Osteocyte (in vitro differentiated cells): Measurements from ENCODE around the gene F8. TPM values are rescaled to one million over a fixed set of nuclear protein-coding genes. Genes with fewer than 3 reads are reported as not detected.
"Not testable (repeated sequence)": the region's sequence is repeated elsewhere in the genome, so short reads cannot be mapped to it uniquely, and the experiment has no call there.

ENCODE experiments used
- DNase-seq: peaks from one replicate; pipeline ENCODE4 v3.0.0; 2021; ENCODE audit warnings: mixed read lengths; ENCODE audit not compliant: unreplicated experiment; ENCODE audit errors: extremely low spot score
- H3K27ac Mint-ChIP-seq: one replicate; pipeline ENCODE4 v1.8.0; 2021; ENCODE audit warnings: mild to moderate bottlenecking, mixed read lengths; ENCODE audit not compliant: unreplicated experiment
- H3K27me3 Mint-ChIP-seq: one replicate; pipeline ENCODE4 v1.8.0; 2021; ENCODE audit warnings: mixed read lengths; ENCODE audit not compliant: unreplicated experiment
- H3K36me3 Mint-ChIP-seq: one replicate; pipeline ENCODE4 v1.8.0; 2021; ENCODE audit warnings: mixed read lengths; ENCODE audit not compliant: unreplicated experiment
- H3K4me1 Mint-ChIP-seq: one replicate; pipeline ENCODE4 v1.8.0; 2021; ENCODE audit warnings: mixed read lengths; ENCODE audit not compliant: unreplicated experiment
- H3K4me3 Mint-ChIP-seq: one replicate; pipeline ENCODE4 v1.8.0; 2021; ENCODE audit warnings: mild to moderate bottlenecking, moderate library complexity, mixed read lengths; ENCODE audit not compliant: unreplicated experiment
- H3K9me3 Mint-ChIP-seq: one replicate; pipeline ENCODE4 v1.8.0; 2021; ENCODE audit warnings: mixed read lengths; ENCODE audit not compliant: unreplicated experiment
- CTCF ChIP-seq: fragments of 200-600 bp; sonication (generic); IDR thresholded peaks from 2 replicates; pipeline ENCODE4 v1.5.0; 2021; ENCODE audit warnings: antibody characterized with exemption, mild to moderate bottlenecking, moderate library complexity
- total RNA-seq: library from RNA; stranded (reverse); gene quantifications from 2 replicates; pipeline ENCODE4 v1.2.1, GENCODE V29; 2021

F8 gene
- total RNA-seq, 1 donor from 2014 or later, result 2.2 TPM

GRCh38 chrX:154961947-154962346 lies 60.6 kb downstream of the F8 start:
- DNase-seq, result no peak
- no peaks in the 10 kb centered on the region for H3K4me1 Mint-ChIP-seq
- peaks cover 3% of the 10 kb centered on the region for H3K27me3 Mint-ChIP-seq
- TF ChIP-seq CTCF, result no peak
- H3K4me3 Mint-ChIP-seq, result no peak overlapping the region
- no peak overlapping the region for H3K27ac Mint-ChIP-seq
- H3K9me3 Mint-ChIP-seq, result peaks cover 23% of the 10 kb centered on the region
- no peaks in the 10 kb centered on the region for H3K36me3 Mint-ChIP-seq

DNA sequence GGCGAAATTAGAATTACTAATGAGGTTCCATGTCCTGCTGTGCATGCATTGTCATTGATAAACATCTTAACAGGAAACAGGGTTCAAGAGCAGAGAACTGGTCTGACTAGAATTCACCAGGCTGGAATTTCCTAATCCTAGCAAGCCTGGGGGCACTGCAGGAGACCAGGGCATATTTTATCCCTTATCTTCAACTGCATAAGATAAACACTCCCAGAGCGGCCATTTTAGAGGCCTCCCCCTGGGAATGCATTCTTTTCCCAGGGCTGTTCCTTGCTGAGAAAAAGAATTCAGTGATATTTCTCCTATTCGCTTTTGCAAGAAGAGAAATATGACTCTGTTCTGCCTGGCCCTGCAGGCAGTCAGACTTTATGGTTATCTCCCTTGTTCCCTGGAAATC lies 66.7 kb downstream of the F8 start:
- not testable (repeated sequence) for H3K27me3 Mint-ChIP-seq, DNase-seq, H3K4me3 Mint-ChIP-seq, H3K4me1 Mint-ChIP-seq, H3K27ac Mint-ChIP-seq, H3K36me3 Mint-ChIP-seq
- peaks cover 31% of the 10 kb centered on the region for H3K9me3 Mint-ChIP-seq

GRCh38 chrX:154939265-154939664 lies 83.3 kb downstream of the F8 start:
- H3K4me3 Mint-ChIP-seq, H3K27ac Mint-ChIP-seq, H3K27me3 Mint-ChIP-seq, DNase-seq, H3K4me1 Mint-ChIP-seq, H3K9me3 Mint-ChIP-seq, H3K36me3 Mint-ChIP-seq: not testable (repeated sequence)

DNA sequence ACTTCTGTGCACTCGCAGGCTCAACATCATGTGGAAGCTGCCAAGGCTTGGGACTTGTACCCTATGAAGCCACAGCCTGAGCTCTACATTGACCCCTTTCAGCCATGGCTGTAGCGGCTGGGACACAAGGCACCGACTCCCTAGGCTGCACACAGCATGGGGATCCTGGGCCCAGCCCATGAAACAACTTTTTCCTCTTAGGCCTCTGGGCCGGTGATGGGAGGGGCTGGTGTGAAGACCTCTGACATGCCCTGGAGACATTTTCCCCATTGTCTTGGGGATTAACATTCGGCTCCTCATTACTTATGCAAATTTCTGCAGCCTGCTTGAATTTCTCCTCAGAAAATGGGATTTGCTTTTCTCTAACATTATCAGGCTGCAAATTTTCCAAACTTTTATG lies 97.8 kb downstream of the F8 start:
- H3K4me3 Mint-ChIP-seq, H3K4me1 Mint-ChIP-seq, H3K27ac Mint-ChIP-seq, DNase-seq, H3K27me3 Mint-ChIP-seq, H3K36me3 Mint-ChIP-seq: not testable (repeated sequence)
- peaks cover 12% of the 10 kb centered on the region for H3K9me3 Mint-ChIP-seq

- Mint-ChIP-seq H3K27ac (no peak overlapping the region), H3K36me3 (no peaks in the 10 kb centered on the region), H3K9me3 (peaks cover 12% of the 10 kb centered on the region), H3K27me3 (peaks cover 6% of the 10 kb centered on the region), H3K4me3 (peak overlapping the region; percentile 50), H3K4me1 (no peaks in the 10 kb centered on the region)
- TF ChIP-seq CTCF, result peak; percentile 70
- DNase-seq, result no peak
Observed at GRCh38 chrX:154918060-154918483, 104.5 kb downstream of the F8 start.

DNA sequence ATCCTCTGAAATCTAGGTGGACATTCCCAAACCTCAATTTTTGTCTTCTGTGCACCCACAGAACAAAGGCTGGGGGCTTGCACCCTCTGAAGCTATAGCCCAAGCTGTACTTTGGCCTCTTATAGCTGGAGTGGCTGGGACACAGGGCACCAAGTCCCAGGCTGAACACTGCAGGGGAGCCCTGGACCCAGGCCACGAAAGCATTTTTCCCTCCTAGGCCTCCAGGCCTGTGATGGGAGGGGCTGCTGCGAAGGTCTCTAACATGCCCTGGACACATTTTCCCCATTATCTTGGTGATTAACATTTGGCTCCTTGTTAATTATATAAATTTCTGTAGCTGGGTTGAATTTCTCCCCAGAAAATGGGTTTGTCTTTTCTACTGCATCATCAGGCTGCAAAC lies 108.5 kb downstream of the F8 start:
- TF ChIP-seq CTCF, result no peak
- peaks cover 6% of the 10 kb centered on the region for H3K27me3 Mint-ChIP-seq
- peaks cover 30% of the 10 kb centered on the region for H3K9me3 Mint-ChIP-seq
- H3K27ac Mint-ChIP-seq, result no peak overlapping the region
- no peaks in the 10 kb centered on the region for H3K4me1 Mint-ChIP-seq
- H3K4me3 Mint-ChIP-seq, result no peak overlapping the region
- H3K36me3 Mint-ChIP-seq, result no peaks in the 10 kb centered on the region
- no peak for DNase-seq

- H3K27me3 Mint-ChIP-seq, H3K4me1 Mint-ChIP-seq, DNase-seq, H3K36me3 Mint-ChIP-seq, H3K27ac Mint-ChIP-seq, H3K4me3 Mint-ChIP-seq: not testable (repeated sequence)
- H3K9me3 Mint-ChIP-seq, result peaks cover 30% of the 10 kb centered on the region
Observed at GRCh38 chrX:154910528-154910927, 112.0 kb downstream of the F8 start.

- not testable (repeated sequence) for H3K4me1 Mint-ChIP-seq
- H3K9me3 Mint-ChIP-seq, result peaks cover 30% of the 10 kb centered on the region
Observed at GRCh38 chrX:154910048-154910447, 112.5 kb downstream of the F8 start.

More at GRCh38 chrX:154910048-154910447, 112.5 kb downstream of the F8 start:
- not testable (repeated sequence) for H3K4me3 Mint-ChIP-seq, H3K27me3 Mint-ChIP-seq, H3K36me3 Mint-ChIP-seq, H3K27ac Mint-ChIP-seq, DNase-seq
